Smooth muscle cell (in vitro differentiated cells): ENCODE results near the gene CYP19A1. TPM values are rescaled to one million over a fixed set of nuclear protein-coding genes. Genes with fewer than 3 reads are reported as not detected.

ENCODE experiments used
- DNase-seq: peaks from one replicate; lab custom pipeline; 2025; ENCODE audit not compliant: unreplicated experiment; lab: John Stamatoyannopoulos, UW
- H2AFZ ChIP-seq: fragments of 200-600 bp; sonication (generic); 2 replicates; pipeline ENCODE4 v1.6.0; 2016; ENCODE audit warnings: antibody characterized with exemption, low read depth, mild to moderate bottlenecking
- H3F3A ChIP-seq: fragments of 200-600 bp; sonication (generic); 2 replicates; pipeline ENCODE4 v1.6.0; 2017; ENCODE audit warnings: antibody characterized with exemption, low read depth
- H3K27ac ChIP-seq: fragments of 200-600 bp; sonication (generic); 2 replicates; pipeline ENCODE4 v1.5.1; 2016; ENCODE audit warnings: low read depth, mild to moderate bottlenecking
- H3K27me3 ChIP-seq: fragments of 200-600 bp; sonication (generic); 2 replicates; pipeline ENCODE4 v1.6.1; 2016; ENCODE audit warnings: low read depth, mild to moderate bottlenecking
- H3K36me3 ChIP-seq: fragments of 200-600 bp; sonication (generic); 2 replicates; pipeline ENCODE4 v1.5.1; 2016; ENCODE audit warnings: low read depth
- H3K4me1 ChIP-seq: fragments of 200-600 bp; sonication (generic); 2 replicates; pipeline ENCODE4 v1.5.1; 2016; ENCODE audit warnings: low read depth
- H3K4me2 ChIP-seq: fragments of 200-600 bp; sonication (generic); 2 replicates; pipeline ENCODE4 v1.6.0; 2016; ENCODE audit warnings: mild to moderate bottlenecking
- H3K4me3 ChIP-seq: fragments of 200-600 bp; sonication (generic); 2 replicates; pipeline ENCODE4 v1.5.1; 2016; ENCODE audit warnings: mild to moderate bottlenecking
- H3K79me2 ChIP-seq: fragments of 200-600 bp; sonication (generic); 2 replicates; pipeline ENCODE4 v1.6.0; 2016; ENCODE audit warnings: low read depth, mild to moderate bottlenecking
- H3K9ac ChIP-seq: fragments of 200-600 bp; sonication (generic); 2 replicates; pipeline ENCODE4 v1.6.0; 2016; ENCODE audit warnings: low read depth
- H3K9me3 ChIP-seq: fragments of 200-600 bp; sonication (generic); replicated peaks from 2 replicates; pipeline ENCODE4 v1.5.1; 2016; ENCODE audit warnings: low read depth
- H4K20me1 ChIP-seq: fragments of 200-600 bp; sonication (generic); 2 replicates; pipeline ENCODE4 v1.6.0; 2016; ENCODE audit warnings: low read depth
- CTCF ChIP-seq: fragments of 200-600 bp; sonication (generic); IDR thresholded peaks from 2 replicates; pipeline ENCODE4 v1.5.1; 2017; ENCODE audit warnings: borderline replicate concordance, mild to moderate bottlenecking, antibody characterized with exemption; ENCODE audit not compliant: insufficient read depth, poor library complexity, severe bottlenecking
- WGBS: methylation state at CpG from one replicate; pipeline ENCODE4 v1.1.7; 2016; ENCODE audit warnings: low lambda C conversion rate; 5-methylcytosine and 5-hydroxymethylcytosine counted together
- polyA plus RNA-seq: library from polyadenylated mRNA; unstranded; fragments of >200 nt; fragmentation: Nextera tagmentation; extraction: Ambion mirVana; gene quantifications from 2 replicates; pipeline ENCODE4 v1.2.1, GENCODE V29; 2016
- total RNA-seq: library from RNA; depleted of rRNA; stranded (reverse); fragments of >200 nt; gene quantifications from 2 replicates; pipeline ENCODE4 v1.2.3, GENCODE V29; 2014

CYP19A1 gene
- total and polyA plus RNA-seq, 2 experiments from 2014 or later = not detected

DNA sequence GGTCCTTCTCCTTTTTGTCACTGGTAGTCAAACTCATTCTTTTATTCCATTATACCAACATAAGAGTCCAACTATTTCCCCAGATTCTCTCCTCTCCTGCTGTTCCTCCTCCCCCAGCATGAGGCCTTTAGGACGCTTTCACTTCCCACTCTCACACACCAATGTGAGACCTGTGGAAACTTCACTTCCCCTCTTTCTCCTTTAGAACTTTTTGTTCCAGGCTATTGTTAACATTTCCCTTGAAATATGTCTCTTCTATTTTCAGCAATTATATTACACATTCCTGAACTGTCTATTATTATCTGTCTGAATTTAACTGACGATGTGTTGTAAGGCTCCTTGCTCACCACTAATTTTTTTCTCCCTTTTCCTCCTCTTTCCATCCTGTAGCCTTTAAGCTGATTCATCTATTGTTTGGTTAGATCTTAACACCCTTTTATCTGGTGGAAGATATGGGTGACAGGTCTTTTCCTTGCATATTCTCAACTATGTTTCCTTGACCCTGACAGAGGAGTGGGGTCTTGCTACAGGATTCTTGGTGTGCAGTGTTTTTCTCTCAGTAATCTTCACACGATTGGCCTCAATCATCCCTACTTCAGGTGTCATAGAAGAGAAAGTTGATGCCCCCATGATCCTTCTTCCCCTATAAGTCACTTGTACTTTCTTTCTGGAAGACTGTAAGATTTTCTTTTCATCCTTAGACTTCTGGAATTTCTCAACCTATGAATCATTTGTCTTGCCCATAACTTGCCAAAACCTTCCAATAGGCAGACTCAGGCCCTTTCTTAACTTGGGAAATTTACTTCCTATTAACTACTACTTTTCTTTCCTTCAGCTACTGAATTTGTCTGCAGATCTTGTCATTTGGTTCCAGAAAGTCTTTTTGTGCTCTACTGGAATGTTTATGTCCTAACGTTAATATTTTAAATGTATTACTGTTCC lies 5.9 kb downstream of the CYP19A1 start:
- Histone ChIP-seq H3K36me3 (no peaks in the 10 kb centered on the region), H3K27ac (no peak overlapping the region), H4K20me1 (no peaks in the 10 kb centered on the region), H3K4me1 (peaks cover 3% of the 10 kb centered on the region), H2AFZ (no peak overlapping the region), H3K4me3 (no peak overlapping the region), H3K27me3 (no peaks in the 10 kb centered on the region), H3K9ac (no peak overlapping the region), H3K79me2 (no peaks in the 10 kb centered on the region), H3K9me3 (no peaks in the 10 kb centered on the region), H3K4me2 (no peak overlapping the region), H3F3A (no peaks in the 10 kb centered on the region)
- WGBS = 88% methylated on average over 4 of the region's 4 CpGs
- DNase-seq = no peak
- no peak for TF ChIP-seq CTCF

- no peaks in the 10 kb centered on the region for H3F3A ChIP-seq
- 40% methylated on average over 5 of the region's 5 CpGs for WGBS
- no peak overlapping the region for H3K9ac ChIP-seq
- no peak overlapping the region for H3K4me3 ChIP-seq
- no peak for DNase-seq
- no peak overlapping the region for H3K4me2 ChIP-seq
- no peaks in the 10 kb centered on the region for H4K20me1 ChIP-seq
- no peak overlapping the region for H3K27ac ChIP-seq
- no peak overlapping the region for H2AFZ ChIP-seq
- H3K9me3 ChIP-seq = no peaks in the 10 kb centered on the region
- no peak for TF ChIP-seq CTCF
- H3K27me3 ChIP-seq = no peaks in the 10 kb centered on the region
- no peaks in the 10 kb centered on the region for H3K36me3 ChIP-seq
- H3K79me2 ChIP-seq = no peaks in the 10 kb centered on the region
- peaks cover 3% of the 10 kb centered on the region for H3K4me1 ChIP-seq
Measured at GRCh38 chr15:51331141-51331540, 7.3 kb downstream of the CYP19A1 start.

- Histone ChIP-seq H3K27me3 (no peaks in the 10 kb centered on the region), H2AFZ (no peak overlapping the region), H3K36me3 (no peaks in the 10 kb centered on the region), H3K79me2 (no peaks in the 10 kb centered on the region), H3K4me3 (no peak overlapping the region), H3K27ac (no peak overlapping the region), H4K20me1 (no peaks in the 10 kb centered on the region), H3K4me1 (no peaks in the 10 kb centered on the region), H3K9me3 (no peaks in the 10 kb centered on the region), H3F3A (no peaks in the 10 kb centered on the region), H3K4me2 (no peak overlapping the region), H3K9ac (no peak overlapping the region)
- 61% methylated on average over 4 of the region's 4 CpGs for WGBS
- TF ChIP-seq CTCF = no peak
- no peak for DNase-seq
Measured at GRCh38 chr15:51328926-51329325, 9.5 kb downstream of the CYP19A1 start.

DNA sequence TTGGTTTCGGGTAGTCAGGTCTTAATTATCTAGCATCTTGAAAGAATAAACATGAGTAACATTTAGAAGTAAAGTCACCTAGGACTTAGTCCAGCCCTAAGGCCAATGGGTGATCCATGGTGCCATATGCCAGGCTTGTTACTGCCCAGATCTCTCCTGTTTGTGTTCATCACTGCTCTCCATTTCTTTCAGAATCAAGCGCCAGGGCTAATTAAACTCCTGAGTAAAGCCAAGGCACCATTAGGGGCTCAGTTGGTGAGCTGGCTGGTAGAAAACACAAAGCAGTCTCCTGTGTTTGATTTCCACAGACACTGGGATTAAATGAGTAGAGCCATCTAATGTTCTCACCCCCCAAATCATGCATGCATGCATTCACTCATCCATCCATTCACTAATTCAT lies 11.3 kb downstream of the CYP19A1 start:
- Histone ChIP-seq H3K9me3 (no peaks in the 10 kb centered on the region), H3K79me2 (no peaks in the 10 kb centered on the region), H3F3A (no peaks in the 10 kb centered on the region), H3K27ac (no peak overlapping the region), H4K20me1 (no peaks in the 10 kb centered on the region), H3K4me3 (no peak overlapping the region), H2AFZ (no peak overlapping the region), H3K36me3 (no peaks in the 10 kb centered on the region), H3K9ac (no peak overlapping the region), H3K27me3 (no peaks in the 10 kb centered on the region), H3K4me2 (no peak overlapping the region), H3K4me1 (no peaks in the 10 kb centered on the region)
- DNase-seq = no peak
- TF ChIP-seq CTCF = no peak
- 92% methylated on average over 2 of the region's 2 CpGs for WGBS
